Peyer's patch (tissue), 4 donors: Measurements from ENCODE around the gene INKA1. TPM values are rescaled to one million over a fixed set of nuclear protein-coding genes. Genes with fewer than 3 reads are reported as not detected.
A peak's percentile ranks its signal among the peaks of the same experiment; 100 is the strongest.

Experiments
- DNase-seq, 3 donors: peaks; one replicate each; pipeline ENCODE4 v3.0.0-alpha.2; 2017 to 2019
- H3K27ac ChIP-seq, 4 donors: fragments of 200-600 bp; sonication (generic); one replicate each; pipeline ENCODE4 v1.5.1; 2016 to 2019
- H3K27me3 ChIP-seq, 2 donors: fragments of 200-600 bp; sonication (generic); one replicate each; pipeline ENCODE4 v1.5.1; 2019
- H3K36me3 ChIP-seq, 3 donors: fragments of 200-600 bp; sonication (generic); one replicate each; pipeline ENCODE4 v1.5.1; 2016 to 2019
- H3K4me1 ChIP-seq, 4 donors: fragments of 200-600 bp; sonication (generic); one replicate each; pipeline ENCODE4 v1.5.1; 2016 to 2019
- H3K4me3 ChIP-seq, 4 donors: fragments of 200-600 bp; sonication (generic); 1 replicate in 3 of 4; 2 replicates in 1 of 4; pipeline ENCODE4 v1.5.1; 2016 to 2019; ENCODE audit warnings: mild to moderate bottlenecking in 1 of 4
- H3K9me3 ChIP-seq, 4 donors: fragments of 200-600 bp; sonication (generic); one replicate each; pipeline ENCODE4 v1.5.1; 2016 to 2019; ENCODE audit warnings: mild to moderate bottlenecking in 1 of 4
- POLR2A ChIP-seq, 2 donors: fragments of 450-650 bp; IDR thresholded peaks; one replicate each; pipeline ENCODE4 v1.5.1; 2017; ENCODE audit warnings: antibody characterized with exemption in 2 of 2, mild to moderate bottlenecking in 2 of 2, moderate library complexity in 2 of 2
- total RNA-seq, 4 donors: library from RNA; depleted of rRNA; stranded (reverse); fragments of >200 nt; gene quantifications; one replicate each; pipeline ENCODE4 v1.1.0, GENCODE V29; 2016
- TF ChIP-seq, protein P1 (sequence below), 6 experiments: fragments of 450-650 bp in 4 of 6; fragments of 200-600 bp in 2 of 6; sonication (generic) in 1 of 6; IDR thresholded peaks; one replicate each; pipeline ENCODE4 v1.5.1; 2017 to 2019; ENCODE audit warnings: antibody characterized with exemption in 6 of 6, mild to moderate bottlenecking in 3 of 6, moderate library complexity in 1 of 6

The INKA1 gene
- total RNA-seq, 4 donors from 2014 or later, result 1.9 to 22.3 TPM; not detected in 2

DNA sequence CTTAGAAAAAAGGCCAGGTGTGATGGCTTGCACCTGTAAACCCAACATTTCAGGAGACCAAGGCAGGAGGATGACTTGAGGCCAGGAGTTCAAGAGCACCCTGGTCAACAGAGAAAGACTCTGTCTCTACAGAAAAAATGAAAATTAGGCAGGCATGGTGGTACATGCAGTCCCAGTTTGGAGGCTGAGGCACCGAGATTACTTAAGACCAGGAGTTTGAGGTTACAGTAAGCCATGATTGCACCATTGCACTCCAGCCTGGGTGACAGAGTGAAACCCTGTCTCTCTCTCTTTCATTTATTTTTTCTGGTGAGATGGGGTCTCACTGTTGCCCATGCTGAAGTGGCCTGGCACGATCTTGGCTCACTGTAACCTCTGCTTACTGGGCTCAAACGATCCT is 41.4 kb upstream of the INKA1 start:
- H3K27me3 ChIP-seq, result no peaks in the 10 kb centered on the region
- H3K4me1 ChIP-seq, result no peaks in the 10 kb centered on the region
- no peak for TF ChIP-seq POLR2A (IDR thresholded peaks at IDR 0.05)
- TF ChIP-seq, protein P1, sequence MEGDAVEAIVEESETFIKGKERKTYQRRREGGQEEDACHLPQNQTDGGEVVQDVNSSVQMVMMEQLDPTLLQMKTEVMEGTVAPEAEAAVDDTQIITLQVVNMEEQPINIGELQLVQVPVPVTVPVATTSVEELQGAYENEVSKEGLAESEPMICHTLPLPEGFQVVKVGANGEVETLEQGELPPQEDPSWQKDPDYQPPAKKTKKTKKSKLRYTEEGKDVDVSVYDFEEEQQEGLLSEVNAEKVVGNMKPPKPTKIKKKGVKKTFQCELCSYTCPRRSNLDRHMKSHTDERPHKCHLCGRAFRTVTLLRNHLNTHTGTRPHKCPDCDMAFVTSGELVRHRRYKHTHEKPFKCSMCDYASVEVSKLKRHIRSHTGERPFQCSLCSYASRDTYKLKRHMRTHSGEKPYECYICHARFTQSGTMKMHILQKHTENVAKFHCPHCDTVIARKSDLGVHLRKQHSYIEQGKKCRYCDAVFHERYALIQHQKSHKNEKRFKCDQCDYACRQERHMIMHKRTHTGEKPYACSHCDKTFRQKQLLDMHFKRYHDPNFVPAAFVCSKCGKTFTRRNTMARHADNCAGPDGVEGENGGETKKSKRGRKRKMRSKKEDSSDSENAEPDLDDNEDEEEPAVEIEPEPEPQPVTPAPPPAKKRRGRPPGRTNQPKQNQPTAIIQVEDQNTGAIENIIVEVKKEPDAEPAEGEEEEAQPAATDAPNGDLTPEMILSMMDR (IDR thresholded peaks at IDR 0.05), result no peak
- H3K9me3 ChIP-seq, result no peaks in the 10 kb centered on the region
- no peak for DNase-seq
- H3K4me3 ChIP-seq, result no peak overlapping the region
- H3K27ac ChIP-seq, result no peak overlapping the region
- peaks cover 0 to 4% (median 0%) of the 10 kb centered on the region in 3 donors for H3K36me3 ChIP-seq

DNA sequence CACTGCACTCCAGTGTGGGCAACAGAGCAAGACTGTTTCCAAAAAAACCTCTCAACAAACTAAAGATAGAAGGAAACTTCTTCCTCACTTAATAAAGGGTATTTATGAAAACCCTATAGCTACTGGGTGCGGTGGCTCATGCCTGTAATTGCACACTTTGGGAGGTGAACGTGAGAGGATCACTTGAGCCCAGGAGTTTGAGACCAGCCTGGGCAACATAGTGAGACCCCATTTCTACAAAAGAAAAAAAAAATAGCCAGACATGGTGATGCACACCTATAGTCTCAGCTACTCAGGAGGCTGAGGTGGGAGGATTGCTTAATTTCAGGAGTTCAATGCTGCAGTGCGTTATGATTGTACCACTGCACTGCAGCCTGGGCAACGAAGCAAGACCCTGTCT is 39.1 kb upstream of the INKA1 start:
- TF ChIP-seq, protein P1 (IDR thresholded peaks at IDR 0.05), result no peak
- no peak for TF ChIP-seq POLR2A (IDR thresholded peaks at IDR 0.05)
- no peaks in the 10 kb centered on the region for H3K27me3 ChIP-seq
- peaks cover 0 to 4% (median 0%) of the 10 kb centered on the region in 3 donors for H3K36me3 ChIP-seq
- no peak overlapping the region for H3K4me3 ChIP-seq
- no peak overlapping the region for H3K27ac ChIP-seq
- no peaks in the 10 kb centered on the region for H3K9me3 ChIP-seq
- no peaks in the 10 kb centered on the region for H3K4me1 ChIP-seq
- DNase-seq, result no peak

DNA sequence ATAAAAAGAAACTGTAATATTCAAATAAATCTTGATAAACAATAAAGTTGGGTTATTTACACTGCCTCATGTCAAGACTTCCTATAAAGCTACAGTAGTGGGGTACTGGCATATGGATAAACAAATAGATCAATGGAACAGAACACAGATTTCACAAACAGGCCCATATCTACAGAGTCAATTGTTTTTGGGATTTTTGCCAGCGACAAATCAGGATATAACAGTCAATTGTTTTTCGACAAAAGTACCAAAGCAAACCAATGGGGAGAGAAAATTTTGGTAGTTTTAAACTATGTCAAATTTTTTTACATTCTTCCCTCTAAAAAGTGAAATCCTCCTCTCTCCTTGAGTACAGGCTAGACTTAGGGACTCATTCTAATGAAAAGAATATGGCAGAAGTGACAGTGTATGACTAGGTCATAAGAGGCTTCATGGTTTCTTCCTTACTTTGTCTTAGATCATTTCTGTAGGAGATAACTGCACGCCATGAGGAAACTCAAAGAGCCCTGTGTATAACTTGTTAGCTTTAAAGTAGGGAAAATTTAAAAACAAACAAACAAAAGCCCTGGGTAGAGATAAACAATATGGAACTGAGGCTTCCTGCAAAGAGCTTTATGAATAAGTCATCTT is 33.7 kb upstream of the INKA1 start:
- peaks cover 0 to 6% (median 0%) of the 10 kb centered on the region in 3 donors for H3K36me3 ChIP-seq
- H3K27me3 ChIP-seq, result no peaks in the 10 kb centered on the region
- no peak overlapping the region for H3K27ac ChIP-seq
- H3K9me3 ChIP-seq, result no peaks in the 10 kb centered on the region
- H3K4me3 ChIP-seq, result no peak overlapping the region
- TF ChIP-seq, protein P1 (IDR thresholded peaks at IDR 0.05), result no peak
- no peak for TF ChIP-seq POLR2A (IDR thresholded peaks at IDR 0.05)
- no peaks in the 10 kb centered on the region for H3K4me1 ChIP-seq
- DNase-seq, result no peak

DNA sequence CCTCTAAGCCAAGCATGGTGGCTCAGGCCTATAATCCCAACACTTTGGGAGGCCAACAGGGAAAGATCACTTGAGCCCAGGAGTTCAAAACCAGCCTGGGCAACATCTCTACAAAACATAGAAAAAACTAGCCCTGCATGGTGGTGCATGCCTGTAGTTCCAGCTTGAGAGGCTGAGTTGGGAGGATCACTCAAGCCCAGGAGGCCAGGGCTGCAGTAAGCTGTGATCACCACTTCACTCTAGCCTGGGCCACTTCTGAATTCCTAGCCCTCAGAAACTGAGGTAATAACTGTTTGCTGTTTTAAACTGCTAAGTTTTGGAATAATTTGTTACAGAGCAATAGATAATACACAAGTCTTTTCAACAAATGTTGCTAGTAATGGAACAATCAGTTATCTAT is 33.1 kb upstream of the INKA1 start:
- Histone ChIP-seq H3K4me3 (no peak overlapping the region), H3K9me3 (no peaks in the 10 kb centered on the region), H3K27ac (no peak overlapping the region), H3K27me3 (no peaks in the 10 kb centered on the region), H3K4me1 (no peaks in the 10 kb centered on the region), H3K36me3 (peaks cover 0 to 6% (median 0%) of the 10 kb centered on the region in 3 donors)
- no peak for TF ChIP-seq POLR2A (IDR thresholded peaks at IDR 0.05)
- TF ChIP-seq, protein P1 (IDR thresholded peaks at IDR 0.05), result no peak
- DNase-seq, result peak in 1 of 3 donors; percentile 14

DNA sequence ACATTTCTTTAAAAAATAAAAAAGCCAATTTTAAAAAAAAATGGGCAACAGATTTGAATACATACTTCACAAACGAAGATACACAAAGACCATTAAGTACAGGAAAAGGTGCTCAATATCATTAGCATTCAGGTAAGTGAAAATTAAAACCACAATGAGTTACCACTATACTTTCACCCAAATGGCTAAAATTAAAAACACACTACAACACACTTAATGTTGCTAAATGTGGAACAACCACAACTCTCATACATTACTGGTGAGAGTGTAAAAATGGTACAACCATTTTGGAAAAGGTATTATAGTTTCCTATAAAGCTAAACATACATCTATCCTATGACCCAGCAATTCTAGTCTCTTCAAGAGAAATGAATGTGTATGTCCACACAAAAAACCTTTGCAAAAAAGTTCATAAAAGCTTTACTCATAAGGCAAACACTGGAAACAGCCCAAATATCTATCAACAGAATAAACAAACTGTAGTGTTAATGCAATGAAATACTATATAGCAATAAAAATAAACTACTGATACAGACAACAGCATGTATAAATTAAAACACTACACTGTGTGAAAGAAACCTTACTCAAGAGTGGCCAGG is 31.6 kb upstream of the INKA1 start:
- Histone ChIP-seq H3K4me3 (no peak overlapping the region), H3K36me3 (peaks cover 0 to 9% (median 0%) of the 10 kb centered on the region in 3 donors), H3K27ac (no peak overlapping the region), H3K4me1 (no peaks in the 10 kb centered on the region), H3K9me3 (no peaks in the 10 kb centered on the region), H3K27me3 (no peaks in the 10 kb centered on the region)
- DNase-seq, result no peak
- no peak for TF ChIP-seq POLR2A (IDR thresholded peaks at IDR 0.05)
- TF ChIP-seq, protein P1 (IDR thresholded peaks at IDR 0.05), result no peak
